Endothelial cell of umbilical vein (primary cell): ENCODE data around the gene CORO2B. TPM values are rescaled to one million over a fixed set of nuclear protein-coding genes. Genes with fewer than 3 reads are reported as not detected.

Source experiments
- BruUV-seq: library from RNA; stranded (reverse); fragments of 400-500 nt; replicated peaks from 2 replicates; lab custom pipeline; 2021; lab: Mats Ljungman, UMichigan
- CTCF ChIA-PET: fragments of 300-600, 350-600 bp; sonication (Branson Sonifier 250); formaldehyde crosslinking; loops from one replicate; lab custom pipeline; 2021; ENCODE audit warnings: antibody characterized with exemption, inconsistent platforms; lab: Charles Lee
- POLR2A ChIA-PET: fragments of 300-600, 350-600 bp; sonication (Branson Sonifier 250); formaldehyde crosslinking; loops from one replicate; lab custom pipeline; 2021; ENCODE audit warnings: antibody characterized with exemption, inconsistent platforms; lab: Charles Lee
- DNase-seq: peaks from one replicate; pipeline ENCODE4 v3.0.0-alpha.2; 2011; ENCODE audit warnings: low read depth, low spot score
- FAIRE-seq: peaks from 2 replicates; lab custom pipeline; 2011; peaks lifted over from hg19 to GRCh38; lab: Jason Lieb, UNC
- H2AFZ ChIP-seq: 2 replicates; pipeline ENCODE4 v1.6.0; 2012; ENCODE audit warnings: low read depth, low read length, control low read depth, inconsistent platforms
- H3K27ac ChIP-seq: 2 replicates; pipeline ENCODE4 v1.5.1; 2011; ENCODE audit warnings: low read depth, mild to moderate bottlenecking, control low read depth, low read length, moderate library complexity; ENCODE audit not compliant: insufficient read depth
- H3K27me3 ChIP-seq, 2 experiments: 2 replicates each; pipeline versions ENCODE4 v1.6.0 to v1.6.1; 2011; ENCODE audit warnings: low read length in 2 of 2, mixed read lengths in 1 of 2; ENCODE audit not compliant: control insufficient read depth in 2 of 2, insufficient read depth in 2 of 2
- H3K36me3 ChIP-seq, 2 experiments: 2 replicates in 1 of 2; 3 replicates in 1 of 2; pipeline ENCODE4 v1.5.1; 2011; ENCODE audit warnings: low read length in 2 of 2, mild to moderate bottlenecking in 1 of 2, moderate library complexity in 1 of 2; ENCODE audit not compliant: control insufficient read depth in 2 of 2, insufficient read depth in 2 of 2; ENCODE audit errors: extremely low read depth in 1 of 2
- H3K4me1 ChIP-seq: 3 replicates; pipeline ENCODE4 v1.5.1; 2011; ENCODE audit warnings: mild to moderate bottlenecking, low read length; ENCODE audit not compliant: control insufficient read depth, insufficient read depth; ENCODE audit errors: extremely low read depth
- H3K4me2 ChIP-seq: 2 replicates; pipeline ENCODE4 v1.6.1; 2011; ENCODE audit warnings: low read length, control low read depth, mixed read lengths; ENCODE audit not compliant: insufficient read depth
- H3K4me3 ChIP-seq, 3 experiments: fragments of 200-600 bp in 1 of 3; sonication (generic), shearing (Covaris generic) in 1 of 3; replicated peaks in 1 of 3; 2 replicates each; pipeline ENCODE4 v1.5.1; 2011 to 2016; ENCODE audit warnings: control low read depth in 3 of 3, low read length in 3 of 3, mild to moderate bottlenecking in 2 of 3, inconsistent platforms in 1 of 3, low read depth in 1 of 3, moderate library complexity in 1 of 3; ENCODE audit not compliant: insufficient read depth in 1 of 3
- H3K79me2 ChIP-seq: 2 replicates; pipeline ENCODE4 v1.6.0; 2012; ENCODE audit warnings: low read length, inconsistent platforms; ENCODE audit not compliant: control insufficient read depth, insufficient read depth
- H3K9ac ChIP-seq: replicated peaks from 2 replicates; pipeline ENCODE3; 2011; ENCODE audit warnings: low read length, control low read depth; ENCODE audit not compliant: insufficient read depth; ENCODE audit errors: extremely low read depth
- H3K9me1 ChIP-seq: replicated peaks from 3 replicates; pipeline ENCODE4 v1.6.0; 2011; ENCODE audit warnings: mild to moderate bottlenecking, low read length; ENCODE audit not compliant: control insufficient read depth, insufficient read depth; ENCODE audit errors: extremely low read depth
- H3K9me3 ChIP-seq: replicated peaks from 2 replicates; pipeline ENCODE4 v1.5.1; 2012; ENCODE audit warnings: low read length, inconsistent platforms; ENCODE audit not compliant: control insufficient read depth, insufficient read depth
- H4K20me1 ChIP-seq: replicated peaks from 2 replicates; pipeline ENCODE3; 2011; ENCODE audit warnings: mild to moderate bottlenecking, low read length; ENCODE audit not compliant: control insufficient read depth, insufficient read depth; ENCODE audit errors: extremely low read depth
- EZH2 ChIP-seq: IDR thresholded peaks from 2 replicates; pipeline ENCODE4 v1.6.1; 2012; ENCODE audit warnings: borderline replicate concordance, low read depth, mild to moderate bottlenecking, moderate library complexity, low read length, inconsistent platforms; ENCODE audit not compliant: severe bottlenecking
- FOS ChIP-seq: IDR thresholded peaks from 2 replicates; pipeline ENCODE4 v1.6.1; 2011; ENCODE audit warnings: mild to moderate bottlenecking, low read length, moderate library complexity, borderline replicate concordance; ENCODE audit not compliant: insufficient read depth
- GATA2 ChIP-seq: IDR thresholded peaks from 2 replicates; pipeline ENCODE4 v1.7.0; 2011; ENCODE audit warnings: low read depth, mild to moderate bottlenecking, moderate library complexity, mixed read lengths, low read length; ENCODE audit not compliant: insufficient read length, insufficient read depth
- JUN ChIP-seq: IDR thresholded peaks from 2 replicates; pipeline ENCODE4 v1.6.1; 2011; ENCODE audit warnings: borderline replicate concordance, low read depth; ENCODE audit not compliant: insufficient read length, insufficient read depth
- MYC ChIP-seq: IDR thresholded peaks from one replicate; pipeline ENCODE4 v1.6.1; 2011; ENCODE audit warnings: mild to moderate bottlenecking, low read depth, low read length
- POLR2A ChIP-seq: IDR thresholded peaks from 2 replicates; pipeline ENCODE4 v1.6.1; 2012; ENCODE audit warnings: low read depth, mild to moderate bottlenecking, control low read depth, low read length
- POLR2AphosphoS5 ChIP-seq: IDR thresholded peaks from 2 replicates; pipeline ENCODE4 v1.6.1; 2012; ENCODE audit warnings: low read depth, mild to moderate bottlenecking, control low read depth, low read length, moderate library complexity; ENCODE audit not compliant: insufficient read depth
- dilution Hi-C: fragments of 300-500 bp; cut with MboI; formaldehyde crosslinking; loops from one replicate; pipeline ENCODE4 v1.15.0; 2019; ENCODE audit warnings: low sequenced_read_pairs; ENCODE audit not compliant: extremely low pct_ligation_motif_present
- intact Hi-C: fragments of 100-400 bp; cut with micrococcal nuclease; formaldehyde crosslinking; loops from one replicate; pipeline ENCODE4 v1.10.0; 2022
- polyA plus RNA-seq, 4 experiments: library from polyadenylated mRNA; depleted of rRNA in 3 of 4; stranded (reverse) in 3 of 4; unstranded in 1 of 4; fragments of >200 nt; gene quantifications; 2 replicates each; pipeline versions ENCODE4 v1.2.1 to v1.2.3, GENCODE V29; 2011 to 2012; ENCODE audit warnings: missing spikeins in 1 of 4
- total RNA-seq: library from RNA; stranded (reverse); gene quantifications from 2 replicates; pipeline ENCODE4 v1.2.3, GENCODE V29; 2021
- TF ChIP-seq, protein P1 (sequence below), 2 donors: IDR thresholded peaks; 1 replicate in 1 of 2; 2 replicates in 1 of 2; pipeline ENCODE4 v1.5.1; 2011; ENCODE audit warnings: low read length in 2 of 2, mild to moderate bottlenecking in 2 of 2, moderate library complexity in 2 of 2, control low read depth in 1 of 2, inconsistent platforms in 1 of 2, low read depth in 1 of 2; ENCODE audit not compliant: insufficient read depth in 1 of 2; ENCODE audit errors: extremely low read depth in 1 of 2
- TF ChIP-seq, protein P2 (sequence below): IDR thresholded peaks from 2 replicates; pipeline ENCODE4 v1.6.1; 2011; ENCODE audit not compliant: insufficient read depth, insufficient read length

Gene CORO2B
- total and polyA plus RNA-seq, 2 donors (not counting 3 experiments of a cell fraction or from before 2014, with no cell fraction given): 2.4 to 3.7 TPM

DNA sequence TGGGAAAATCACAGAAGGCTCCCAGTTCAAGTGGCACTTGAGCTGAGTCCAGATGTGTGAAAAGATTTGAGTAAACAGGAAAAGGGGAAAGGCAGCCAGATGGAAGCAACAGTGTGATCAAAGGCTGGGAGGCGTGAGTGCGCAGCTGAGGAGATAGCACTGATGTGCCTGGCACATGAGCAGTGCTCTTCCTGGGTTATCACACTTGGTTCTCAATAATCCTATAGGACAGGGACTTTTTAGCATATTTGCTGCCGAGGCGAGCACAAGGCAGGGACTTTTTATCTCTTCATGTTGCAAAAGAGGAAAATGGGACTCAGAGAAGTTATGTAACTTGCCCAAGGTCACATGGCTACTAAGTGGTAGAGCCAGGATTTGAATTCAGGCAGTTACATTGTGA is 39.6 kb downstream of the CORO2B start:
- H3K27me3 ChIP-seq: peaks cover 0 to under 1% of the 10 kb centered on the region in 2 experiments
- CTCF ChIA-PET: interaction anchor here (1.0 to 1.5 kb wide), 7 partner anchors 16 to 68 kb away, joined by 3 to 9 read pairs (median 4); no protein-coding TSS in a partner anchor

More for the DNA sequence above, 39.6 kb downstream of the CORO2B start:
- FAIRE-seq (peak; percentile 59), DNase-seq (peak; percentile 43)
- Histone ChIP-seq H4K20me1 (no peaks in the 10 kb centered on the region), H2AFZ (no peak overlapping the region), H3K4me1 (peaks cover 24% of the 10 kb centered on the region), H3K27ac (no peak overlapping the region), H3K79me2 (no peaks in the 10 kb centered on the region), H3K4me2 (peak overlapping the region; percentile 14), H3K9ac (no peak overlapping the region), H3K9me1 (no peaks in the 10 kb centered on the region), H3K9me3 (no peaks in the 10 kb centered on the region), H3K4me3 (no peak overlapping the region), H3K36me3 (no peaks in the 10 kb centered on the region)
- intact Hi-C loops: loop anchor here (2.0 kb wide), 1 partner anchor 40 kb away; the partner anchor contains the start of gene CORO2B
- POLR2A ChIA-PET: no interaction called here
- dilution Hi-C loops: no loop called here
- BruUV-seq: no TSS peak
- no peak for TF ChIP-seq MYC
- TF ChIP-seq, protein P1, sequence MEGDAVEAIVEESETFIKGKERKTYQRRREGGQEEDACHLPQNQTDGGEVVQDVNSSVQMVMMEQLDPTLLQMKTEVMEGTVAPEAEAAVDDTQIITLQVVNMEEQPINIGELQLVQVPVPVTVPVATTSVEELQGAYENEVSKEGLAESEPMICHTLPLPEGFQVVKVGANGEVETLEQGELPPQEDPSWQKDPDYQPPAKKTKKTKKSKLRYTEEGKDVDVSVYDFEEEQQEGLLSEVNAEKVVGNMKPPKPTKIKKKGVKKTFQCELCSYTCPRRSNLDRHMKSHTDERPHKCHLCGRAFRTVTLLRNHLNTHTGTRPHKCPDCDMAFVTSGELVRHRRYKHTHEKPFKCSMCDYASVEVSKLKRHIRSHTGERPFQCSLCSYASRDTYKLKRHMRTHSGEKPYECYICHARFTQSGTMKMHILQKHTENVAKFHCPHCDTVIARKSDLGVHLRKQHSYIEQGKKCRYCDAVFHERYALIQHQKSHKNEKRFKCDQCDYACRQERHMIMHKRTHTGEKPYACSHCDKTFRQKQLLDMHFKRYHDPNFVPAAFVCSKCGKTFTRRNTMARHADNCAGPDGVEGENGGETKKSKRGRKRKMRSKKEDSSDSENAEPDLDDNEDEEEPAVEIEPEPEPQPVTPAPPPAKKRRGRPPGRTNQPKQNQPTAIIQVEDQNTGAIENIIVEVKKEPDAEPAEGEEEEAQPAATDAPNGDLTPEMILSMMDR (IDR thresholded peaks at IDR 0.05; ENCODE audit: extremely low read depth in 1 of 2, insufficient read depth in 1 of 2, low read depth in 1 of 2, low read length in 2 of 2): no peak
- TF ChIP-seq EZH2: no peak
- TF ChIP-seq POLR2AphosphoS5: no peak
- TF ChIP-seq JUN: no peak
- no peak for TF ChIP-seq POLR2A
- TF ChIP-seq, protein P2, sequence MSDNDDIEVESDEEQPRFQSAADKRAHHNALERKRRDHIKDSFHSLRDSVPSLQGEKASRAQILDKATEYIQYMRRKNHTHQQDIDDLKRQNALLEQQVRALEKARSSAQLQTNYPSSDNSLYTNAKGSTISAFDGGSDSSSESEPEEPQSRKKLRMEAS: no peak
- no peak for TF ChIP-seq GATA2
- no peak for TF ChIP-seq FOS
